ENCODE data around the gene PCDHGA3. TPM values are rescaled to one million over a fixed set of nuclear protein-coding genes. Genes with fewer than 3 reads are reported as not detected.
"Not testable (repeated sequence)": the region's sequence is repeated elsewhere in the genome, so short reads cannot be mapped to it uniquely, and the experiment has no call there.

Gene PCDHGA3
- polyA plus RNA-seq, 3 donors = not detected

- peaks cover 37 to 72% (median 63%) of the 10 kb centered on the region in 7 donors for H3K9me3 Mint-ChIP-seq
- Histone ChIP-seq H3K36me3 (replicated peaks in 1 of 2; ENCODE audit: control insufficient read depth in 1 of 2, insufficient read depth in 2 of 2, low read length in 2 of 2) (no peaks in the 10 kb centered on the region), H2AFZ (ENCODE audit: insufficient read depth, low read depth, low read length, poor library complexity, severe bottlenecking) (no peak overlapping the region), H3K27me3 (ENCODE audit: control insufficient read depth in 2 of 2, insufficient read depth in 2 of 2, low read length in 2 of 2) (peaks cover 44 to 91% of the 10 kb centered on the region in 2 donors), H3K79me2 (ENCODE audit: insufficient read depth, low read length) (no peaks in the 10 kb centered on the region), H3K4me2 (replicated peaks; ENCODE audit: extremely low read depth, low read length, poor library complexity, severe bottlenecking) (no peak overlapping the region), H3K27ac (ENCODE audit: low read depth in 1 of 2, low read length in 2 of 2) (no peak overlapping the region), H3K9ac (ENCODE audit: insufficient read depth, low read length, poor library complexity, severe bottlenecking) (no peak overlapping the region), H3K4me3 (replicated peaks in 1 of 3; ENCODE audit: low read depth in 2 of 3, low read length in 3 of 3) (no peak overlapping the region), H3K9me3 (replicated peaks in 1 of 2; ENCODE audit: control insufficient read depth in 1 of 2, insufficient read depth in 1 of 2, low read length in 2 of 2) (peaks cover 44 to 70% of the 10 kb centered on the region in 2 donors), H4K20me1 (ENCODE audit: insufficient read depth, low read length) (no peaks in the 10 kb centered on the region), H3K4me1 (ENCODE audit: control insufficient read depth in 1 of 2, insufficient read depth in 2 of 2, low read length in 2 of 2) (no peaks in the 10 kb centered on the region)
- intact Hi-C loops (cut with micrococcal nuclease) = no loop called here
- no peak for DNase-seq
- H3K27me3 Mint-ChIP-seq (ENCODE audit: low read depth in 3 of 3) = peaks cover 47 to 78% (median 70%) of the 10 kb centered on the region in 3 donors
- TF ChIP-seq, protein P1, sequence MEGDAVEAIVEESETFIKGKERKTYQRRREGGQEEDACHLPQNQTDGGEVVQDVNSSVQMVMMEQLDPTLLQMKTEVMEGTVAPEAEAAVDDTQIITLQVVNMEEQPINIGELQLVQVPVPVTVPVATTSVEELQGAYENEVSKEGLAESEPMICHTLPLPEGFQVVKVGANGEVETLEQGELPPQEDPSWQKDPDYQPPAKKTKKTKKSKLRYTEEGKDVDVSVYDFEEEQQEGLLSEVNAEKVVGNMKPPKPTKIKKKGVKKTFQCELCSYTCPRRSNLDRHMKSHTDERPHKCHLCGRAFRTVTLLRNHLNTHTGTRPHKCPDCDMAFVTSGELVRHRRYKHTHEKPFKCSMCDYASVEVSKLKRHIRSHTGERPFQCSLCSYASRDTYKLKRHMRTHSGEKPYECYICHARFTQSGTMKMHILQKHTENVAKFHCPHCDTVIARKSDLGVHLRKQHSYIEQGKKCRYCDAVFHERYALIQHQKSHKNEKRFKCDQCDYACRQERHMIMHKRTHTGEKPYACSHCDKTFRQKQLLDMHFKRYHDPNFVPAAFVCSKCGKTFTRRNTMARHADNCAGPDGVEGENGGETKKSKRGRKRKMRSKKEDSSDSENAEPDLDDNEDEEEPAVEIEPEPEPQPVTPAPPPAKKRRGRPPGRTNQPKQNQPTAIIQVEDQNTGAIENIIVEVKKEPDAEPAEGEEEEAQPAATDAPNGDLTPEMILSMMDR (IDR thresholded peaks at IDR 0.05) = no peak
- WGBS (ENCODE audit: insufficient coverage) = 49% methylated on average over 40 of the region's 43 CpGs
- peaks cover 3 to 9% of the 10 kb centered on the region in 2 donors for H3K36me3 Mint-ChIP-seq
- H3K27ac Mint-ChIP-seq = peak overlapping the region in 1 of 7 donors; percentile 16
- H3K4me1 Mint-ChIP-seq = peaks cover 6% of the 10 kb centered on the region
- peak overlapping the region; percentile 16 to 51 for H3K4me3 Mint-ChIP-seq
Measured at GRCh38 chr5:141384471-141385267, 41.0 kb downstream of the PCDHGA3 start.

GRCh38 chr5:141387557-141388311 is 44.1 kb downstream of the PCDHGA3 start, which contains the start of gene PCDHGB4:
PCDHGB4 (plus strand) TSS chr5:141387698; CDS start chr5:141387885, 187 bp downstream.
- H3K4me1 Mint-ChIP-seq; H3K4me1 ChIP-seq (ENCODE audit: control insufficient read depth in 1 of 2, insufficient read depth in 2 of 2, low read length in 2 of 2); H3K27ac ChIP-seq (ENCODE audit: low read depth in 1 of 2, low read length in 2 of 2); H3K27ac Mint-ChIP-seq; H4K20me1 ChIP-seq (ENCODE audit: insufficient read depth, low read length); H3K79me2 ChIP-seq (ENCODE audit: insufficient read depth, low read length); intact Hi-C loops (cut with micrococcal nuclease); H3K4me2 ChIP-seq (replicated peaks; ENCODE audit: extremely low read depth, low read length, poor library complexity, severe bottlenecking); H3K36me3 ChIP-seq (replicated peaks in 1 of 2; ENCODE audit: control insufficient read depth in 1 of 2, insufficient read depth in 2 of 2, low read length in 2 of 2); H2AFZ ChIP-seq (ENCODE audit: insufficient read depth, low read depth, low read length, poor library complexity, severe bottlenecking); H3K9ac ChIP-seq (ENCODE audit: insufficient read depth, low read length, poor library complexity, severe bottlenecking); DNase-seq: not testable (repeated sequence)
- 4% methylated on average over 9 of the region's 40 CpGs for WGBS (ENCODE audit: insufficient coverage)
- Mint-ChIP-seq H3K9me3 (peaks cover 41 to 81% (median 64%) of the 10 kb centered on the region in 7 donors), H3K36me3 (peaks cover 7 to 13% of the 10 kb centered on the region in 2 donors), H3K4me3 (peak within 1 kb of the TSS; percentile 65 to 76), H3K27me3 (ENCODE audit: low read depth in 3 of 3) (peaks cover 45 to 79% (median 77%) of the 10 kb centered on the region in 3 donors)
- H3K27me3 ChIP-seq (ENCODE audit: control insufficient read depth in 2 of 2, insufficient read depth in 2 of 2, low read length in 2 of 2) = peaks cover 42 to 96% of the 10 kb centered on the region in 2 donors
- H3K9me3 ChIP-seq (replicated peaks in 1 of 2; ENCODE audit: control insufficient read depth in 1 of 2, insufficient read depth in 1 of 2, low read length in 2 of 2) = peaks cover 49 to 95% of the 10 kb centered on the region in 2 donors
- peak within 1 kb of the TSS in 1 of 3 experiments; percentile 20 for H3K4me3 ChIP-seq (replicated peaks in 1 of 3; ENCODE audit: low read depth in 2 of 3, low read length in 3 of 3)
